OCI-LY1 (cell line): ENCODE results near the gene AHDC1.
A peak's percentile ranks its signal among the peaks of the same experiment; 100 is the strongest.

Experiments used
- H2AFZ ChIP-seq: fragments of 200-600 bp; sonication (generic), shearing (Covaris generic); 2 replicates; pipeline ENCODE4 v1.6.0; 2014; ENCODE audit warnings: antibody characterized with exemption, mild to moderate bottlenecking, low read length
- H3F3A ChIP-seq: fragments of 200-600 bp; sonication (generic), shearing (Covaris generic); 2 replicates; pipeline ENCODE4 v1.6.0; 2014; ENCODE audit warnings: mild to moderate bottlenecking, antibody characterized with exemption, low read length, moderate library complexity; ENCODE audit not compliant: insufficient read depth
- H3K27ac ChIP-seq: fragments of 200-600 bp; sonication (generic); 2 replicates; pipeline ENCODE4 v1.5.1; 2014; ENCODE audit warnings: low read length, mixed run types, mild to moderate bottlenecking, low read depth; ENCODE audit not compliant: poor library complexity, severe bottlenecking
- H3K27me3 ChIP-seq: fragments of 200-600 bp; sonication (generic); 2 replicates; pipeline ENCODE4 v1.6.0; 2014; ENCODE audit warnings: antibody characterized with exemption, mild to moderate bottlenecking, low read length, moderate library complexity; ENCODE audit not compliant: insufficient read depth
- H3K36me3 ChIP-seq: fragments of 200-600 bp; sonication (generic); 2 replicates; pipeline ENCODE4 v1.6.1; 2014; ENCODE audit warnings: mild to moderate bottlenecking, antibody characterized with exemption, low read length, moderate library complexity, mixed read lengths; ENCODE audit not compliant: insufficient read depth
- H3K4me1 ChIP-seq: fragments of 200-600 bp; sonication (generic); 2 replicates; pipeline ENCODE4 v1.5.1; 2014; ENCODE audit warnings: mild to moderate bottlenecking, low read length, moderate library complexity; ENCODE audit not compliant: insufficient read depth, severe bottlenecking
- H3K4me2 ChIP-seq: fragments of 200-600 bp; sonication (generic), shearing (Covaris generic); 2 replicates; pipeline ENCODE4 v1.6.1; 2014; ENCODE audit warnings: low read length
- H3K4me3 ChIP-seq: fragments of 200-600 bp; sonication (generic); 2 replicates; pipeline ENCODE4 v1.5.1; 2014; ENCODE audit warnings: low read length, low read depth, mild to moderate bottlenecking, mixed read lengths; ENCODE audit not compliant: poor library complexity, severe bottlenecking
- H3K79me2 ChIP-seq: fragments of 200-600 bp; shearing (Covaris generic); 2 replicates; pipeline ENCODE4 v1.6.1; 2016; ENCODE audit warnings: mixed run types, low read length, mixed read lengths; ENCODE audit not compliant: insufficient read depth
- H3K9ac ChIP-seq: fragments of 200-600 bp; sonication (generic), shearing (Covaris generic); 2 replicates; pipeline ENCODE4 v1.6.1; 2014; ENCODE audit warnings: mild to moderate bottlenecking, low read length, mixed read lengths
- H3K9me2 ChIP-seq: fragments of 200-600 bp; sonication (generic), shearing (Covaris generic); 2 replicates; pipeline ENCODE4 v1.6.1; 2014; ENCODE audit warnings: low read depth, mild to moderate bottlenecking, low read length, mixed read lengths
- H3K9me3 ChIP-seq: fragments of 200-600 bp; shearing (Covaris generic); 2 replicates; pipeline ENCODE4 v1.6.1; 2014; ENCODE audit warnings: low read length, mixed read lengths
- H4K20me1 ChIP-seq: fragments of 200-600 bp; sonication (generic), shearing (Covaris generic); 2 replicates; pipeline ENCODE4 v1.6.0; 2016; ENCODE audit warnings: mild to moderate bottlenecking, low read length; ENCODE audit not compliant: insufficient read depth
- EZH2 ChIP-seq: fragments of 200-600 bp; sonication (generic), shearing (Covaris generic); IDR thresholded peaks from 2 replicates; pipeline ENCODE4 v1.8.0; 2017; ENCODE audit warnings: borderline replicate concordance, mixed run types, mild to moderate bottlenecking, antibody characterized with exemption, low read length, moderate library complexity, mixed read lengths
- TF ChIP-seq, protein P1 (sequence below): fragments of 200-600 bp; sonication (generic), shearing (Covaris generic); IDR thresholded peaks from 2 replicates; pipeline ENCODE4 v1.5.1; 2017; ENCODE audit warnings: mild to moderate bottlenecking, antibody characterized with exemption, low read length, moderate library complexity, mixed read lengths

The AHDC1 gene

DNA sequence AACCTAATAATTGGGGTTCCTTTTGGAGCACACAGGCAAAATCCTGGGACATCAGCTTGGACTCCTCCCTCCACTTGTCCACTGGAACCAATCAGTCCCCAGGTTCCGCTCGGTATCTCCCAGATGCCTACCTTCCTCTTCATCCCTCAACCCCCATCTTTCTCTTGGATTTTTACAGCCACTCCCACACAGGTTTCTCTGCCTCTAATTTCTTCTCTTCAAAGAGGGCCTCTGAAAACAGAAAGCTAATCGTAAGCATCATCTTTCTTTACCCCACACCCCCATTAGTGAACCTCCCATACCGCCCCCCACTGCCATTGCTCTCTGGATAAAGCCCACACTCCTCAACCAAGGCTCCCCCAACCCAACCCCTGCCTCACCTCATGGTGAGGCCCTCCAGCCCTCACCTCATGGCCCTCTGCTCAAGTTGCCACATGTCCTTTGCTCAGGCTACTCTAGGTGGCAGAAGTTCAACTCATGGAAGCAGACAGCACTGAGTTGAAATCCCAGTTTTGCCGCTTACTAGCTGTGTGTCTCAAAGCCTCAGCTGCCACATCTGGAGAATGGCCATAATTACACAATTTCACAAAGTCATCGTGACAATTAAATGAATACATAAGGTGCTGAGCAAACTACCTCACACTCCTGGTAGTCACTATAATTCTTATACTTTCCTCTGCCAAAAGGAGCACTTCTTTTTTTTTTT lies 95.8 kb downstream of the AHDC1 start:
- Histone ChIP-seq H3K9me3 (no peaks in the 10 kb centered on the region), H3K36me3 (no peaks in the 10 kb centered on the region), H3K9me2 (no peaks in the 10 kb centered on the region), H3K27ac (peak overlapping the region; percentile 60), H2AFZ (no peak overlapping the region), H4K20me1 (no peaks in the 10 kb centered on the region), H3K27me3 (no peaks in the 10 kb centered on the region), H3K4me2 (no peak overlapping the region), H3F3A (no peaks in the 10 kb centered on the region), H3K4me3 (no peak overlapping the region), H3K9ac (peak overlapping the region; percentile 22; the same call in 1 of the 2 replicates), H3K79me2 (no peaks in the 10 kb centered on the region), H3K4me1 (peaks cover 33% of the 10 kb centered on the region)
- TF ChIP-seq EZH2 = no peak
- TF ChIP-seq, protein P1, sequence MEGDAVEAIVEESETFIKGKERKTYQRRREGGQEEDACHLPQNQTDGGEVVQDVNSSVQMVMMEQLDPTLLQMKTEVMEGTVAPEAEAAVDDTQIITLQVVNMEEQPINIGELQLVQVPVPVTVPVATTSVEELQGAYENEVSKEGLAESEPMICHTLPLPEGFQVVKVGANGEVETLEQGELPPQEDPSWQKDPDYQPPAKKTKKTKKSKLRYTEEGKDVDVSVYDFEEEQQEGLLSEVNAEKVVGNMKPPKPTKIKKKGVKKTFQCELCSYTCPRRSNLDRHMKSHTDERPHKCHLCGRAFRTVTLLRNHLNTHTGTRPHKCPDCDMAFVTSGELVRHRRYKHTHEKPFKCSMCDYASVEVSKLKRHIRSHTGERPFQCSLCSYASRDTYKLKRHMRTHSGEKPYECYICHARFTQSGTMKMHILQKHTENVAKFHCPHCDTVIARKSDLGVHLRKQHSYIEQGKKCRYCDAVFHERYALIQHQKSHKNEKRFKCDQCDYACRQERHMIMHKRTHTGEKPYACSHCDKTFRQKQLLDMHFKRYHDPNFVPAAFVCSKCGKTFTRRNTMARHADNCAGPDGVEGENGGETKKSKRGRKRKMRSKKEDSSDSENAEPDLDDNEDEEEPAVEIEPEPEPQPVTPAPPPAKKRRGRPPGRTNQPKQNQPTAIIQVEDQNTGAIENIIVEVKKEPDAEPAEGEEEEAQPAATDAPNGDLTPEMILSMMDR = peak; percentile 57

DNA sequence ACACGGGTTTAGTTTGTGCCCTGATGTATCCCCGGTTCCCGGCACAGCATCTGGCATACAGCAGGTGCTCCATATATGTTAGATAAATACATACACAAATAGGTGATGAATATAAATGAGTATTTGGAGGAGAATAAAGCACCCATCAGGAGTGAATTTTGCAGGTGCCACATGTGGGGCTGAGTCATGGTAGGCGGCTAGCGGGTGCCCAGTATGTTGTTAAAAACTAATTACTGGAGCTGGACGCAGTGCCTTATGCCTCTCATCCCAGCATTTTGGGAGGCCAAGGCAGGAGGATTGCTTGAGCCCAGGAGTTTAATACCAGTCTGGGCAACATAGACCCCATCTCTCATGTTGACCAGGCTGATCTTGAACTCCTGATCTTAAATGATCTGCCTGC lies 97.2 kb downstream of the AHDC1 start:
- Histone ChIP-seq H3F3A (no peaks in the 10 kb centered on the region), H3K4me1 (peaks cover 40% of the 10 kb centered on the region), H2AFZ (no peak overlapping the region), H3K9ac (no peak overlapping the region), H3K4me3 (no peak overlapping the region), H3K36me3 (no peaks in the 10 kb centered on the region), H3K27me3 (no peaks in the 10 kb centered on the region), H3K79me2 (no peaks in the 10 kb centered on the region), H3K27ac (no peak overlapping the region), H3K9me2 (no peaks in the 10 kb centered on the region), H3K9me3 (no peaks in the 10 kb centered on the region), H3K4me2 (no peak overlapping the region), H4K20me1 (no peaks in the 10 kb centered on the region)
- no peak for TF ChIP-seq EZH2
- TF ChIP-seq, protein P1 = no peak

DNA sequence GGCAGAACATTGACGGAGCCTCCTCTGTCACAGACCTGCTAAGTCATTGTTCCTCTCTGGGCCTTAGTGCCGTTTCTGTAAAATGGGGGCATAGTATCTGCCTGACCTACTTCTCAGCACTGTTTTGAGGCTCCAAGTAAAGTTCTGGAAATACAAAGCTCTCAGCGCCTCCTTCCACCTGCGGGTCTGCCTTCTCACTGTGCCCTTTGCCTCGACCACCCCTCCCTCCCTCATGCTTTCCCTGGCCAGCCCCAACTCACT lies 98.6 kb downstream of the AHDC1 start:
- no peaks in the 10 kb centered on the region for H4K20me1 ChIP-seq
- TF ChIP-seq, protein P1 = no peak
- no peak for TF ChIP-seq EZH2
- peak overlapping the region; percentile 69; the same call in 1 of the 2 replicates for H2AFZ ChIP-seq
- no peak overlapping the region for H3K4me2 ChIP-seq
- H3K27ac ChIP-seq = peak overlapping the region; percentile 75
- H3F3A ChIP-seq = no peaks in the 10 kb centered on the region
- no peaks in the 10 kb centered on the region for H3K79me2 ChIP-seq
- peaks cover 40% of the 10 kb centered on the region for H3K4me1 ChIP-seq
- H3K9ac ChIP-seq = no peak overlapping the region; the same call in 1 of the 2 replicates
- H3K36me3 ChIP-seq = no peaks in the 10 kb centered on the region
- H3K4me3 ChIP-seq = no peak overlapping the region
- no peaks in the 10 kb centered on the region for H3K9me2 ChIP-seq
- no peaks in the 10 kb centered on the region for H3K9me3 ChIP-seq
- no peaks in the 10 kb centered on the region for H3K27me3 ChIP-seq
